Tibial artery (tissue), 4 donors: Measurements from ENCODE around the gene SLC13A5.
A peak's percentile ranks its signal among the peaks of the same experiment; 100 is the strongest.

Source experiments
- DNase-seq, 2 donors: peaks; one replicate each; pipeline ENCODE4 v3.0.0-alpha.2; 2019
- H3K27ac ChIP-seq, 2 donors: fragments of 200-600 bp; sonication (generic) in 1 of 2; 1 replicate in 1 of 2; 2 replicates in 1 of 2; pipeline ENCODE4 v1.5.1; 2018 to 2019; ENCODE audit warnings: mild to moderate bottlenecking in 1 of 2
- H3K27me3 ChIP-seq, 2 donors: fragments of 200-600 bp; sonication (generic) in 1 of 2; one replicate each; pipeline versions ENCODE4 v1.5.1 to v1.6.0; 2016 to 2019
- H3K36me3 ChIP-seq, 3 donors: fragments of 200-600 bp; sonication (generic) in 2 of 3; one replicate each; pipeline ENCODE4 v1.5.1; 2016 to 2019; ENCODE audit warnings: mild to moderate bottlenecking in 2 of 3
- H3K4me1 ChIP-seq, 4 donors: fragments of 200-600 bp; sonication (generic) in 2 of 4; 1 replicate in 3 of 4; 2 replicates in 1 of 4; pipeline ENCODE4 v1.5.1; 2016 to 2019
- H3K4me3 ChIP-seq, 2 donors: fragments of 200-600 bp; sonication (generic) in 1 of 2; 1 replicate in 1 of 2; 2 replicates in 1 of 2; pipeline ENCODE4 v1.5.1; 2018 to 2019; ENCODE audit warnings: mild to moderate bottlenecking in 2 of 2
- H3K9me3 ChIP-seq, 3 donors: fragments of 200-600 bp; sonication (generic) in 1 of 3; one replicate each; pipeline ENCODE4 v1.5.1; 2016 to 2019
- CTCF ChIP-seq, 2 experiments: fragments of 200-600 bp in 1 of 2; fragments of 450-650 bp in 1 of 2; IDR thresholded peaks; one replicate each; pipeline ENCODE4 v1.5.1; 2017 to 2019; ENCODE audit warnings: antibody characterized with exemption in 2 of 2, mild to moderate bottlenecking in 1 of 2, moderate library complexity in 1 of 2
- intact Hi-C: fragments of 100-400 bp; cut with DNase I; formaldehyde crosslinking; loops from one replicate; pipeline ENCODE4 v1.15.0; 2023; ENCODE audit warnings: low total_unique reads

The SLC13A5 gene

GRCh38 chr17:6640536-6641246, 72.5 kb downstream of the SLC13A5 start, which contains the start of the genes KIAA0753 and TXNDC17:
KIAA0753 (minus strand) TSS chr17:6640711; CDS start chr17:6635103, 5,608 bp downstream.
TXNDC17 (plus strand) TSS chr17:6641060; CDS start chr17:6641083, 23 bp downstream.
- Histone ChIP-seq H3K36me3 (peaks cover 12 to 24% (median 13%) of the 10 kb centered on the region in 3 donors), H3K27me3 (no peaks in the 10 kb centered on the region), H3K4me3 (peak within 1 kb of the TSS; percentile 61 to 77), H3K27ac (peak within 1 kb of the TSS; percentile 66 to 84), H3K4me1 (peaks cover 0 to 28% (median 21%) of the 10 kb centered on the region in 4 donors), H3K9me3 (no peaks in the 10 kb centered on the region)
- peak; percentile 91 to 95 for DNase-seq
- peak in 1 of 2 experiments; percentile 8 for TF ChIP-seq CTCF (IDR thresholded peaks at IDR 0.05)
- intact Hi-C loops = no loop called here

GRCh38 chr17:6639586-6640535, 73.3 kb downstream of the SLC13A5 start:
- Histone ChIP-seq H3K9me3 (no peaks in the 10 kb centered on the region), H3K36me3 (peaks cover 12 to 19% (median 13%) of the 10 kb centered on the region in 3 donors), H3K4me1 (peaks cover 0 to 28% (median 21%) of the 10 kb centered on the region in 4 donors), H3K4me3 (peak overlapping the region; percentile 61 to 77), H3K27ac (peak overlapping the region; percentile 66 to 84), H3K27me3 (no peaks in the 10 kb centered on the region)
- intact Hi-C loops = no loop called here
- TF ChIP-seq CTCF (IDR thresholded peaks at IDR 0.05) = no peak
- DNase-seq = peak in 1 of 2 donors; percentile 63

GRCh38 chr17:6639014-6639585, 74.1 kb downstream of the SLC13A5 start:
- peak overlapping the region; percentile 61 to 77 for H3K4me3 ChIP-seq
- H3K36me3 ChIP-seq = peaks cover 14 to 19% (median 15%) of the 10 kb centered on the region in 3 donors
- intact Hi-C loops = no loop called here
- H3K4me1 ChIP-seq = peaks cover 0 to 28% (median 21%) of the 10 kb centered on the region in 4 donors
- peak overlapping the region; percentile 66 to 84 for H3K27ac ChIP-seq
- H3K27me3 ChIP-seq = no peaks in the 10 kb centered on the region
- peak in 1 of 2 donors; percentile 62 for DNase-seq
- TF ChIP-seq CTCF (IDR thresholded peaks at IDR 0.05) = no peak
- H3K9me3 ChIP-seq = no peaks in the 10 kb centered on the region

- no peaks in the 10 kb centered on the region for H3K9me3 ChIP-seq
- DNase-seq = peak in 1 of 2 donors; percentile 64
- intact Hi-C loops = no loop called here
- TF ChIP-seq CTCF (IDR thresholded peaks at IDR 0.05) = no peak
- H3K27ac ChIP-seq = no peak overlapping the region
- H3K27me3 ChIP-seq = no peaks in the 10 kb centered on the region
- peaks cover 0 to 28% (median 21%) of the 10 kb centered on the region in 4 donors for H3K4me1 ChIP-seq
- H3K4me3 ChIP-seq = no peak overlapping the region
- H3K36me3 ChIP-seq = peaks cover 14 to 19% (median 16%) of the 10 kb centered on the region in 3 donors
These were observed 74.9 kb downstream of the SLC13A5 start for GRCh38 chr17:6638046-6638908.
